HTR-8/SVneo (cell line): Measurements from ENCODE around the gene NXPH2.
"Not testable (repeated sequence)": the region's sequence is repeated elsewhere in the genome, so short reads cannot be mapped to it uniquely, and the experiment has no call there.

Experiments used
- DNase-seq: peaks from one replicate; pipeline ENCODE4 v3.0.0; 2011; ENCODE audit warnings: low spot score, mixed read lengths; ENCODE audit not compliant: insufficient read length
- FAIRE-seq: peaks from 2 replicates; lab custom pipeline; 2011; peaks lifted over from hg19 to GRCh38; lab: Jason Lieb, UNC

NXPH2 gene

DNA sequence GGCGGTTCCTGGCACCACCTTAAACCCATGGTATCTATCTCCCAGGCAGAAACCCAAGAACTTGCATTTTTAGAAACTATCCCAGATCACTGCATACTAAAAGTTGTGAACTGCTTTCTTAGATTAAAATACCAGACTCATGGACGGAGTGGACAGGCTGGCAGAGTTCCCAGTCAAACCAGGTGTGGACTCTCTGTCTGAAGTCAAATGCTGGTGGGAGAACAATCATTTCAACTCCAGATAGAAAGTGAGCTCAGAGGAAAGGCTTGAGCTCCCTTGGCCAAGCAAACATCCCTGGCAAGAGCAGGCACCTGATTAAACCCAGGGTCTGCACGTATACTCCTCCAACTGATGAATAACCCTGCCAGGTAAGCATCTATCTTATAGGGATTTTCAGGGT, 19.5 kb downstream of the NXPH2 start:
- FAIRE-seq (no peak), DNase-seq (no peak)

DNA sequence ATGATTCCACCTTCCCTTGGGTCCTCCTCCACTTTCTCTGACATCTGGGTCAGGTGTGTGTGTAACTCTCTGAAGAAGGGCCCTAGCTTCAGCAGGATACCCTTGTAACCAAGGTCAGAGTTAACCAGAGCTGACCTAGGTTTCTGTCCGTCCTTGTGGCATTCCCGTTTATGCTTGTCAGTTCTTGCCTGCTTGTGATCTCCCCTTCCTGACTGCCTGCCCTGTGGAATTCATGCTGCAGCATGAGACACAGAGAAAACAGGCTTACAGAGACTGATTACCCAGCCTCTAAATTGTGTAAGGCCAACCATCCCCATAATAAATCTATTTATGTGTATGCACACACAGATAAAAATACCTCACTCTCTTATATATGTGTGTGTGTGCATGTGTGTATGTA, 22.8 kb downstream of the NXPH2 start:
- DNase-seq = no peak
- no peak for FAIRE-seq

DNA sequence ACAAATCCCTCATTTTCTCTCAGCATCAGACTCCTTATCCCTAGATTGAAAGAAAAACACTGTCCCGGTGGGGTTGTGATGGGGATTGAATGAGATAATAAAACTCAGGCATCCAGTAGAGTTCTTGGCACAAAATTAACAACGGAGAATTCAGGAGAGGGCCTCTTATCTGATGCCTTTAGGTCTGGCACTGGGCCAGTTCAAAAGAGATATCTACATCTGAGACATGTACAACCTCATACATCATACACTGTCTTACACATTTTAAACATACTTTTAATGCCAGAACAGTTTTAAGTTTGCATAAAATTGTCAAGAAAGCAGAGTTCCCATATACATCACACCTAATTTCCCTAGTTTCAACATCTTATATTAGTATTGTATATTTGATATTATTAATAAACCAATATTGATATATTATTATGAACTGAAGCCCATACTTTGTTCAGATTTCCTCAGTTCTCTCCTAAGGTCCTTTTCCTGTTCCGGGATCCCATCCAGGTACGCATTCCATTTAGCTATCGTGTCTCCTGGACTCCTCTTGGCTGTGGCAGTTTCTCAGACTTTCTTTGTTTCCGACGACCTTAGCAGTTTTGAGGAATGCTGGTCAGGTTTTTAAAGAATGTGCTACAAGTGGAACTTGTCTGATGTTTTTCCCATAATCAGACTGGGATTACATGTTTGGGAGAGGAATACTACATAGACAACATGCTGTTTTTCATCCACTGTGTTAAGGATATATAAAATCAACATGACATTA, 27.8 kb downstream of the NXPH2 start:
- DNase-seq = no peak
- no peak for FAIRE-seq

DNA sequence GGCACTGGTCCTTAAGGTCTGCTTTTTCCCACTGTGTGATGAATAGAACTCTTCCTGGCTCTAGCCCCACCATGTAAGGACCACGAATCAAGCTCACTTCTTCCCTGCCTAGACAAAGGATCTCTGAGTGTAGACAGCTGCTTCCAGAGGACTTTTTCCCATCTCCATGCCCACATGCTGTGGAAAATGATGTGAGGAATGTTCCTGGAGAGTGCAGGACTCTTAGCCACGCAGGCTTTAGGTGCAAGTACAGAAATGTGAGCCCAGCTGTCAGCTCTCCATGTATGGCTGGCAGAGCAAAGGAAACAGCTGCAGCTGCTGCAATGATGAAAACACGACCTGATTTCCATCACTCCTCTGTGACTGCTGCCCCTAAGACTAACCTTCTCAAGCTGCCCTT, 35.5 kb downstream of the NXPH2 start:
- FAIRE-seq (no peak), DNase-seq (no peak)

DNA sequence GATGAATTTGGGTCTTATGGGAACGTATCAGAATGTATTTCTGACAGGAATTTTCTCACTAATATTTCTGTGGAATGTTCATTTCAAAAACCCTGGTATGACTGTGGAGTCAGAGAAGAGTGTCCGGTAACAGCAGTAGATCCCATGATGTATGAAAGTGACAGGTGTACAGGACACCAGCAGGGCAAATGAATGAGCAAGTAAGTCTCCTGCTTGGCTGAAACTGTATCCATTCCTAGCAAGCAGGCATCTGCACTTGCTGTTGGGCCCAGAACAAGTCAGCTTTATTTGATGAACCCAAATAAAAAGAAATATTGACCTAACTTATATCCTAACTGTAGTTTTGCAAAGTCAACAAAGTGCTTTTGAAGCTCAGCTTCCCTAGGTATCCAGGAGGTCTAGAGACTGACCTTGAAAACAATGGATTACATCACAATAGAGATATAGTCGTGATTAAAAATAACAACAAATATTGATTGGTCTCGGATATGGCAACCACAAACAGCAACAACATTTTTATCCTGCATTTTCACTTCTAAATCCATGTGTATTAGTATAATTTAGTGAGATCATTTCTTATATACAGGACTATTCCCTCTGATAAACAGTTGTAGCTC, 37.6 kb downstream of the NXPH2 start:
- DNase-seq = no peak
- FAIRE-seq = no peak

DNA sequence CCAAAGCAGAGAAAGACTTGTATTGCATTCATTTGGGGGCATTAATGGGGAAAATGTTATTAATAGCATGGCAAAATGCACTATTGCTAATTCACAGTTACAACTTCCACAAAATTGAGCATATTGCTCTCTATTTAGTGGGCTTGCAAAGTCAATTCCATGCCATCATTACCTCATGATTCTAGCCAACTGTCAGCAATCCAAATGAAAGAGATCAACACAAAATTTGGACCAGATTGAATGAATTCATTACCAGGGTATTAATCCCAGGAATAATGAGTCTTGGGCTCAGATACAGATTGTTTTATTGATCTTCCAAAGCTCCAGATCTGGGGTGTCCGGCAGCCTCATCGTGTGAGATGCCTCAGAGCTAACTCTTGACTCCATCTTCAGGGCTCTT, 38.3 kb downstream of the NXPH2 start:
- FAIRE-seq = no peak
- DNase-seq = no peak

DNA sequence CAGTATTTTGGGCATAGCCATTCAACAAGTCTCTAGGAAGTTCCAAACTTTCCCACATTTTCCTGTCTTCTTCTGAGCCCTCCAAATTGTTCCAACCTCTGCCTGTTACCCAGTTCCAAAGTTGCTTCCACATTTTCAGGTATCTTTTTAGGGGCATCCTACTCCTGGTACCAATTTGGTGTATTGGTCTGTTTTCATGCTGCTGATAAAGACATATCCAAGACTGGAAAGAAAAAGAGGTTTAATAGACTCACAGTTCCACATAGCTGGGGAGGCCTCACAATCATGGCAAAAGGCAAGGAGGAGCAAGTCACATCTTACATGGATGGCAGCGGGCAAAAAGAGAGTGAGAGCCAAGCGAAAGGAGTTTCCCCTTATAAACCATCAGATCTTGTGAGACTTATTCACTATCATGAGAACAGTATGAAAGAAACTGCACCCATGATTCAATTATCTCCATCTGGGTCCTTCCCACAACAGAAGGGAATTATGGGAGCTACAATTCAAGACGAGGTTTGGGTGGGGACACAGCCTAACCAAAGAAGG, 43.1 kb downstream of the NXPH2 start:
- FAIRE-seq = not testable (repeated sequence)

DNA sequence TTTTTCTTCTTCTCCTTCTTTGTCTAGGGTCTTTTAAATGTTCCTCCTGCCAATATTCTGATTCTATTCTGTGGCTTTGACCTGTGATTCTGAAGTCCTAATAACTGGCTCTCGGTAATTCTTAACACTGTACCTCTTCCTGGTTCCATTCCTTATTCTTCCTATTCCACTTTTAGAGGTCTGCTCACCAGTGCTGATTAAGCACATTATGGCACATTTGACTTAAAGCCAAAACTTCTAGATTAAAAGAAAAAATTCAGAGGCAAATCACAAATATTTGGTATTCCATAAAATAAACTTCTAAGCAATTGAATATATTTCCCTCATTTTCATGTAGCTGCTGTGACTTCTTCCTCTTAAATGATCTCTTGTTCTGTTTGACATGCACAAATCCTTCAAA, 47.5 kb downstream of the NXPH2 start:
- FAIRE-seq = no peak
- DNase-seq = no peak

More for the DNA sequence above, 43.1 kb downstream of the NXPH2 start:
- DNase-seq = not testable (repeated sequence)

DNA sequence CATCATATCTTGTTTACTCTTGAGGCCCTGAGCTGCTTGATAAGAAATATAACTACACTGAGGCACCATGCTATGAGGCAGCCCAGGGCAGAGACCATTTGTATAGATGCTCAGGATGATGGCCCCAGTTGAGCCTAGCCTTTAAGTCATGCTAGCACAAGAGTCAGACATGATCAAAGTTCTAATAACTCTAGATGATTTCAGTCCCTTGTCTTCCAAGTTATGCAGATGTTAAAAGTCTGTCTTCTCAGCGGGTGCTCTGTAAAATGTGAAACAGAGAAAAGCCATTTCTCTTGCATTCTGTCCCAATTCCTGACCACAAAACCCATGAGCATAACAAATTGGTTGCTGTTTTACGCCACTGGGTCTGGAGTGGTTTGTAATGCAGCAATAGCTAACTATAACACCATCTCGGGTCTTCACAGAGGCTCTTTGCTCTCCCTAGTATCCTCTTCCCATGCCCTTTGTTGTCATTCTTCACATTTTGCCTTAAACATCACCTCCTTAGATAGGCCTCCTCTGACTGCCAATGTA, 49.6 kb downstream of the NXPH2 start:
- DNase-seq = no peak
- no peak for FAIRE-seq

DNA sequence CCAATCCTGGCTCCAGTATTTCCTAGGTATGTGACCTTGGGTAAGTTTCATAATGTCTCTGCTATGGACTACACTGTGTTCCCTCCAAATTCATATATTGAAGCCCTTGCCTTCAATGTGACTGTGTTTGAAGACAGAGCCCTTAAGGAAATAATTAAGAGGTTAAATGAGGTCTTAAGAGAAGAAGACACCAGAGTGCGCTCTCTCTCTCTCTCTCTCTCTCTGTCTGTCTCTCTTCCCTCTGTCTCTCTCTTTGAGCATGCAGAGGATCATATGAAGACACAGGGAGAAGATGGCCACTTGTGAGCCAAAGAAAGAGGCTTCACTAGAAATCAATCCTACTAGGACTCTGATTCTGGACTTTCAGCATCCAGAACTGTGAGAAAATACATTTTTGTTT, 52.2 kb downstream of the NXPH2 start:
- FAIRE-seq = no peak
- no peak for DNase-seq

DNA sequence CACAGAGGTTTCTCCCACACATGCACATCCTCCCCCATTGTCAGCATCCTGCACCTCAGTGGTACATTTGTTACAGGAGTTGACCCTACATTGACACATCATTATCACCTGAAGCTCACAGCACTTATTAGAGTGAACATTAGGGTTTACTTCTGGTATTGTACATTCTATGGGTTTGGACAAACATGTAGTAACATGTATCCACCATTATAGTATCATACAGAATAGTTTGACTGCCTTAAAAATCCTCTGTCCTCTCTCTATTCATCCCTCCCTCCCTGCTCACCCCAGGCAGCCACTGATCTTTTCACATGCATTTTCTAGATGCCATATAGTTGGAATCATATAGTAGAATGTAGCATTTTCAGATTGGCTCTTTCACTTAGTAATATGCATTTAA, 53.5 kb downstream of the NXPH2 start:
- FAIRE-seq (no peak), DNase-seq (no peak)

DNA sequence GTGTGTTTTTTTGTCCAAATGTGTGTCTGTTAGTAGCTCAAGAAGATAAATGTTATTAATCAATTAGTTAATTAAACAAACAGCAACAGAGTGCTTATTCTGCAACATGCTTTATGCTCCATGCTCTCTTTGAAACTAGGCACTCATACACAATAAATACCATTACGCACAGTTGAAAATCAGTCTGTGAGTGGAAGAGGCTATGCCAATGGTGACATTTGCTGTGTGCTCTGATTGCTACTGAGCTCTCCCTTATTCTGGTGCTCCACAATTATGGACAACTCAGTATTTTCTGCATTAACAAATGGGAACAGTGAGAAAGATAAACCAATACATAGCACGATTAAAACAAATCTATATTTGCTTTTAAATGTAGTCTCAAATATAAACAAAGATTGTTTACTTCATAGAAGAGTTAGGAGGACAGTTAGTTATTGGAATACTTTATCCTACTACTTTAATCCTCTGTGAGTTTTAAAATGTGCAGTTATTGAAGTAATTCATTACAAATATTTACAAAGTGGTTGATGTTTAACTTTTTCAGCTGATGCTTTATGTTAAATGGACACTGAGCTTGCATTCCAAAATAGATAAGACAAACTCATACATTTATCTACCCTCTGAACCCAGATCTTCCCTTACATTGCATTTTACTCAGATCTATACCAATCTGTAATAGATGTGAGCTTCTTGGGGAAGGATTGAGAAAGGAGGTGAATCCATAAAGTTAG, 55.3 kb downstream of the NXPH2 start:
- no peak for DNase-seq
- no peak for FAIRE-seq

DNA sequence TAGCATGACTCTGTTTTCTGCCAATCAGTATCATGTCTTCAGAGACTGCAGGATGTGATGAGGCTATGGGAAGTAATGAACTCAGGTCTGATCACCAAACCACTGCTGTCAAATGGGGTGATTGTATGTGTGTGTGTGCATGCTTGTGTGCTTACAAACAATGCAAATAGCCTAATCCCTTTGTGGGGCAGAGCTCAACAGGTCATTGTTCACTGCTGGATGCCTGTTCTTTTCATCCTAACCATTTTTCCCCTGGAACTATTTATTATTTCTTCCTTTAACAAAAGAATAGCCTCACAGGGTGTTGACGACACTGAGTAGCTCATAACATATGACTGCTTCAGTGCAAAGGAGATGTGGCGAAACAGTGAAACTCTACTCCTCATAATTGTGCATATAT, 55.9 kb downstream of the NXPH2 start:
- no peak for DNase-seq

DNA sequence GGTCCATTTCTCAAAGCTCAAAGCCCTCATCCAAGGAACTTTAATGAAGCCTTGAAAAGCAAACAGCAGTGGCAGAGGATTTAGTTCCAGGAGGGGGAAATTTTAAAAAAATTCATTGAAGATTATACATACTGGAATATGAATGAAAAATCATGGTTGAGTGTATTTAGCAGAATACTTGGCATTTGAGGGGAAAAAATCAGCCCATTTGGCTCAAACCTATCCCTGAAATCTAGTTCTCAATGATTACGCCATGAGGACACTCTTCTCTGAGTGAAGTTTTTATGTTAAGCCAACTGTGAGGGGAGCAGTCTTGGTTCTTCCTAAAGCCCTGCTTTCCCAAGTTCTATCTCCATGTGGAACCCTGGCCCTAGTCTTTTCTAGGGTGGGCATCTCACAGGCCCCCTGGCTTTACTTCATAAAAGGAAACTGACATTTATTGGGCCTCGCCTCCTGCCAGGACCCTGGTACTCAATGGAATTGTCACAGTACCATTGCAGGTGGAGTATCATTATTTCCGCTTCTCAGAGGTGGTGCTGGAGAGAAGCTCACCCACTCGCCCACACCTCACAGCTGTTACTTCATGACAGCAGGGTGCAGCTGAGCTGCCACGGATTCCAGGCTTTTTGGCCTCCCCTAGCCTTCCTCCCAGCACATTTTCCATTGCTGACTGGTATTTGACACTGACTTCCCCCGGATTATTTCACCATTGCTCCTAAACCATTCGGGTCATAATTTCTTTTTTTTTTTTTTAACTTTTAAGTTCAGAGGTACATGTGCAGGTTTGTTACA, 56.8 kb downstream of the NXPH2 start:
- DNase-seq = no peak
- FAIRE-seq = no peak

More for the DNA sequence above, 55.9 kb downstream of the NXPH2 start:
- no peak for FAIRE-seq

DNA sequence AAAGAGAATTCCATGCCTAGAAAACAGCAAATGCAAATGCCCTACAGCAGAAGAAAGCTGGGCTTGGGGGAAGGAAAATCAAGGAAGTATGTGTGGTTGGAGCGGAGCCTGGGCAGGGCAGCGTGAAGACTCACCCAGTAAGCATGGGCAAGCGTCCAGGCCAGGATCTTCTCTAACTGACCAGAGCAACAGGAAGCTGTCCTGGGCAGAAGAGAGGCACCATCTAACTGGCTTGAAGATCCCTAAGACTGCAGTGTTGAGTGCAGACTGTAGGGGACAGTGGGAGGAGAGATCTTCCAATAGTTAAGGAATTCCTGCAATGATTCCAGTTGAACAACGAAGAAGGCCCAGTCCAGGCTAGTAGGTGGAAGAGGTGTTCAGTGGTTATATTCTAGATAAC, 57.9 kb downstream of the NXPH2 start:
- FAIRE-seq (no peak), DNase-seq (no peak)

DNA sequence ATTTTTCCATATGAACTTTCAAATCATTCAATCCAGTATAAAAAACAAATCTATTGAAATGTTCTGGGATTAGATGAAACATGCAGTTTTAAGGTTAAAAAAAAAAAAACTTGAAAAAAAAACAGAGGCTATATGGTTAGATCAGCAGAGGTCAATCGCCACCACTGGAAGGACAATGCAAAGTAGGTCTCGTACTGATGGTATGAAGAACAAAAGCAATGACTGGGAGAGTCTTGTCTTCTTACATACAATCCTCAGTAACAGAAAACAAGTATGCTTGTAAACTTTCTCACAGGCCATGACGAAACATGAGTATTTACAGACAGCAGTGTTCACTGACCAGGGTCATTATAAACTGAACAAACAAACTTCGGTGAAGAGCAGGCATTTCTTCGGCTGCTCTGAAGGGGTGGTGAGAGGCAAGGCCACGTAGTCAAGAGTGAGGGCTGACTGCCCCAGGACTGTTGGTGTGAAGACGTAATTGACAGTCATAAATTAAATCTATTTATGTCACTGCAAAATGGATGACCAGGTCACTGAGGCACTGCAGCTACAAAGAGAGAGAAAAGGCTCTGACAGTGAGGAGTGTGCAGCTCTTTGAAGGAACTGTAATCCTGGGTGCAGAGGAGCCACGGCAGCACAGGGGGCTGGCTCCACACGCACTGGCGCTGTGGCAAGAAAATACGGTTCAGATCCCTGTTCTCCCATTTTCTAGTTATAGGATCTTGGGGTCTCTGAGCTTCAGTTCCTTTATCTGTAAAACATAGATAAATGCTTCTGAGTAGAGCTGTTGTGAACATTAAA, 60.0 kb downstream of the NXPH2 start:
- FAIRE-seq (no peak), DNase-seq (no peak)

DNA sequence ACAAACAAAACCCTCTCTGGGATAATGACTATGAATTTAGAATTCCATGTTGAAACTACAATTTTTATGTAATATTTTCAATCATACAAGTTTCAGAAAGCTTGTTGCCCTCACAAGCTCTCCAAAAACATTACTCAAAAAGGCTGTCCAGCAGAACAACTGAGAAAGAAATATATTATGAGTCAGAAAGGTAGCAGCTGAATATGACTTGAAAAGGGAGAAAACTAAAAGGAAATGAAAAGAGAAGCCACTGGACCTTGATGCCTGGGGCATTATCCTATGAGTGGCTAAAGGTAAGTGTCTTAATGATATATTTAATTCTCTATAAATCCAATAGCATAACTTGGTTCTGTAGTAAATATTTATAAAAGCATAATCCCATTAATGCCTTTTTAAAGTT, 61.8 kb downstream of the NXPH2 start:
- FAIRE-seq = no peak

DNA sequence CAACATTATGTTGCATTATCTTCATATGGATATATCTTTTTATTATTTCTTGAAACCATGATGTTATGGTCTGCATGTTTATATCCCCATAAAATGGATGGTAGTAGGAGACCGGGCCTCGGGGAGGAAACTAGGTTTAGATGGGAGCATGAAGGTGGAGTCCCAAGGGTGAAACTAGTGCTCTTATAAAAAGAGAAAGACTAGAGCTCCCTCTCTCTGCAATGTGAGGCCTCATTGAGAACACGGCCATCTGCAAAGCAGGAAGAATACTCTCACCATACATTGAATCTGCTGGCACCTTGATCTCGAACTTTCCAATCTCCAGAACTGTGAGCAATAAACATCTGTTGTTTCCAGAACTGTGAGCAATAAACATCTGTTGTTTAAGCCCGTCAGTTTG, 64.0 kb downstream of the NXPH2 start:
- FAIRE-seq (no peak), DNase-seq (no peak)

More for the DNA sequence above, 61.8 kb downstream of the NXPH2 start:
- DNase-seq = no peak

DNA sequence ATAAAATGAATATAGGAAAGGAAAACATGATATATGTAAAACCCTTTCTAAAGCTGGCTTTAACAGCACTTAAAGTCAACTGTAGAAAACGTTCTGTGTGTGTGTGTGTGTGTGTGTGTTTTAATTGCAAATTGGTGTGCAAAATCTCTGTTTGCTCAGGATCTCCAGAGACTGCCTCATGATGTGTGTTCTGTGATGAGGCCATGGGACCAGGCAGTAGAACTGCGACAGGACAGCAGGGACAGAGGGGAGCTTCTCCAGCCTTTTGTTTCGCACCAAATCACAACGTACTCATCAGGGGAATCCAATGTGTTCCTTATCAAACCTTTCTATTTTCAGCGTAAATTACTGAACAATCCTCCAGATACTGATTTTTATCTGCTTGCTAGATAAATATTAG, 66.7 kb downstream of the NXPH2 start:
- FAIRE-seq (no peak), DNase-seq (no peak)
